Sigmoid colon (tissue), 7 donors: ENCODE measurements around the gene FAM111A. TPM values are rescaled to one million over a fixed set of nuclear protein-coding genes. Genes with fewer than 3 reads are reported as not detected.

ENCODE experiments used
- DNase-seq: peaks from one replicate; pipeline ENCODE4 v3.0.0-alpha.2; 2019
- H3K27ac ChIP-seq, 4 donors: fragments of 200-600 bp; sonication (generic); one replicate each; pipeline ENCODE4 v1.5.1; 2016 to 2019; ENCODE audit warnings: mild to moderate bottlenecking in 1 of 4
- H3K27me3 ChIP-seq, 3 donors: fragments of 200-600 bp; sonication (generic); one replicate each; pipeline ENCODE4 v1.5.1; 2019; ENCODE audit warnings: mild to moderate bottlenecking in 1 of 3
- H3K36me3 ChIP-seq, 4 donors: fragments of 200-600 bp; sonication (generic); one replicate each; pipeline ENCODE4 v1.5.1; 2016 to 2019
- H3K4me1 ChIP-seq, 4 donors: fragments of 200-600 bp; sonication (generic); one replicate each; pipeline ENCODE4 v1.5.1; 2017 to 2019
- H3K4me3 ChIP-seq, 4 donors: fragments of 200-600 bp; sonication (generic); one replicate each; pipeline ENCODE4 v1.5.1; 2017 to 2019; ENCODE audit warnings: mild to moderate bottlenecking in 2 of 4, moderate library complexity in 1 of 4
- H3K9me3 ChIP-seq, 4 donors: fragments of 200-600 bp in 3 of 4; sonication (generic) in 3 of 4; one replicate each; pipeline versions ENCODE4 v1.5.1 to v1.6.1; 2013 to 2019
- EP300 ChIP-seq, 4 donors: sonication (generic); formaldehyde crosslinking; IDR thresholded peaks; one replicate each; pipeline ENCODE4 v1.6.1; 2017; ENCODE audit warnings: antibody characterized with exemption in 4 of 4
- POLR2A ChIP-seq, 2 donors: fragments of 450-650 bp; IDR thresholded peaks; one replicate each; pipeline ENCODE4 v1.6.1; 2016; ENCODE audit warnings: antibody characterized with exemption in 2 of 2, mild to moderate bottlenecking in 2 of 2, moderate library complexity in 2 of 2
- POLR2AphosphoS5 ChIP-seq, 4 donors: sonication (generic); formaldehyde crosslinking; IDR thresholded peaks; one replicate each; pipeline ENCODE4 v1.6.1; 2017; ENCODE audit warnings: antibody characterized with exemption in 4 of 4
- WGBS, 2 donors: extraction: QIAGEN DNeasy Blood & Tissue Kit; methylation state at CpG; one replicate each; pipeline ENCODE4 v1.1.7; 2013; 5-methylcytosine and 5-hydroxymethylcytosine counted together
- intact Hi-C: fragments of 100-400 bp; cut with DNase I; formaldehyde crosslinking; loops from one replicate; pipeline ENCODE4 v1.15.1; 2023
- polyA plus RNA-seq, 3 donors: library from polyadenylated mRNA; stranded (reverse); fragments of 200-250 nt; gene quantifications; one replicate each; pipeline ENCODE4 v1.2.3, GENCODE V29; 2013
- total RNA-seq, 4 donors: library from RNA; depleted of rRNA; stranded (reverse); fragments of >200 nt; gene quantifications; one replicate each; pipeline ENCODE4 v1.1.0, GENCODE V29; 2016
- TF ChIP-seq, protein P1 (sequence below), 4 experiments: fragments of 450-650 bp in 3 of 4; fragments of 200-600 bp in 1 of 4; IDR thresholded peaks; one replicate each; pipeline ENCODE4 v1.5.1; 2016 to 2019; ENCODE audit warnings: antibody characterized with exemption in 4 of 4, mild to moderate bottlenecking in 3 of 4, moderate library complexity in 2 of 4
- donor health status: healthy with polysubstance abuse.
- donor health status: Bipolar disorder and iron deficiency.
- donor health status: healthy.

Gene FAM111A
- total and polyA plus RNA-seq, 7 donors = 6.6 to 33.4 (median 26.0) TPM

DNA sequence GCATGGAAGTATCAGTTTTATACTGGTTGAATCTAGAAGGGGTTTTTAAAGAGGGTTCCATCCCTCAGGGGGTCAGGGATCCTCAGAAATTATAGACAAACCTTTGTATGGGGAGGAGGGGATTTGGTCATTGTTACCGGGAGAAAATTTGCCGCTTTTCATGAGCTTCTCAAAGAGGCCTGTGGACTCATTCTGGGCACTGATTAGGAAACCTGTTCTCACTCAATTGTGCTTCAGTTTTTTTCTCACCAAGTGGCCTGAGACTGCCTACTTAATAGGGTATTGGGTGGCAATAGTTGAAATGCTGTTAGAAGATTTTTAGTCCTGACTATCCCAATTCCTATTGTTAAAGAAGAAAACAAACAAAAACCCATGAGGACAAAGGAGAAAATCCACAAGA, 56.1 kb downstream of the FAM111A start:
- intact Hi-C loops = no loop called here
- H3K9me3 ChIP-seq = no peaks in the 10 kb centered on the region
- H3K4me3 ChIP-seq = no peak overlapping the region
- DNase-seq = no peak
- TF ChIP-seq, protein P1, sequence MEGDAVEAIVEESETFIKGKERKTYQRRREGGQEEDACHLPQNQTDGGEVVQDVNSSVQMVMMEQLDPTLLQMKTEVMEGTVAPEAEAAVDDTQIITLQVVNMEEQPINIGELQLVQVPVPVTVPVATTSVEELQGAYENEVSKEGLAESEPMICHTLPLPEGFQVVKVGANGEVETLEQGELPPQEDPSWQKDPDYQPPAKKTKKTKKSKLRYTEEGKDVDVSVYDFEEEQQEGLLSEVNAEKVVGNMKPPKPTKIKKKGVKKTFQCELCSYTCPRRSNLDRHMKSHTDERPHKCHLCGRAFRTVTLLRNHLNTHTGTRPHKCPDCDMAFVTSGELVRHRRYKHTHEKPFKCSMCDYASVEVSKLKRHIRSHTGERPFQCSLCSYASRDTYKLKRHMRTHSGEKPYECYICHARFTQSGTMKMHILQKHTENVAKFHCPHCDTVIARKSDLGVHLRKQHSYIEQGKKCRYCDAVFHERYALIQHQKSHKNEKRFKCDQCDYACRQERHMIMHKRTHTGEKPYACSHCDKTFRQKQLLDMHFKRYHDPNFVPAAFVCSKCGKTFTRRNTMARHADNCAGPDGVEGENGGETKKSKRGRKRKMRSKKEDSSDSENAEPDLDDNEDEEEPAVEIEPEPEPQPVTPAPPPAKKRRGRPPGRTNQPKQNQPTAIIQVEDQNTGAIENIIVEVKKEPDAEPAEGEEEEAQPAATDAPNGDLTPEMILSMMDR (IDR thresholded peaks at IDR 0.05) = no peak
- TF ChIP-seq POLR2A (IDR thresholded peaks at IDR 0.05) = no peak
- no peak for TF ChIP-seq EP300 (IDR thresholded peaks at IDR 0.05)
- TF ChIP-seq POLR2AphosphoS5 (IDR thresholded peaks at IDR 0.05) = no peak
- H3K27me3 ChIP-seq = no peaks in the 10 kb centered on the region
- peaks cover 0 to 21% (median 0%) of the 10 kb centered on the region in 4 donors for H3K36me3 ChIP-seq
- 93 to 98% methylated on average over 2 of the region's 2 CpGs for WGBS, 2 donors
- H3K4me1 ChIP-seq = peaks cover 0 to 9% (median 4%) of the 10 kb centered on the region in 4 donors
- no peak overlapping the region for H3K27ac ChIP-seq

DNA sequence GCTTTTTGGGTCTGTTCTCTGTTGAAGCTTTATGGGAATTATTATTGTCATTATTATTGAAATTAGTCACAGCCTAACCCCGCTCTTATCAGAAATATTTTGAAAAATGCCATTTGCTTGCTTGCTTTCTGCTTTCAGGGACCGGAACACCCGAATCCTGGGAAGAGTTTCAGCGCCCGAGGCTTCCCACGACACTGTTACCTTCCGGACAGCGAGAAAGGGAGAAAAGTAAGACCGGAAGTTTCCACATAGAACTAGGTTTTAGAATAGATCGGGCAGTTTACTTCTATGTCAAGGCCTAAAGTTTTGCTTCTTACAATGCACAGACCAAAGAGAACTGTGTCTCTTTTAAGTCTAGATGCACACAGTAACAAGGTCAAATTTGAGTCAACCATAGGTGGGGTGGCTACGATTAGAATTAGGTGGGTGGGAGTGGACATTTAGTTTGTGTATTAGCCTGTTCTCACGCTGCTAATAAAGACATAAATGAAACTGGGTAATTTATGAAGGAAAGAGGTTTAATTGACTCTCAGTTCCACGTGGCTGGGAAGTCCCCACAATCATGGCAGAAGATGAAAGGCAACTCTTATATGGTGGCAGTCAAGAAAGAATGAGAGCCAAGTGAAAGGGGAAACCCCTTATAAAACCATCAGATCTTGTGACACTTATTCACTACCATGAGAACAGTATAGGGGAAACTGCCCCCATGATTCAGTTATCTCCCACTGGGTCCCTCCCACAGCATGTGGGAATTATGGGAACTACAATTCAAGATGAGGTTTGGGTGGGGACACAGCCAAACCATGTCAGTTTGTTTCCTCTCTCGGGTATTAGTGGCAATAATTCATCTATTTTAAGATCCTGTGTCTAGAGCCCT, 57.1 kb downstream of the FAM111A start:
- intact Hi-C loops = loop anchor here (10.0 kb wide), 1 partner anchor 85 kb away; no protein-coding TSS in a partner anchor
- TF ChIP-seq, protein P1 (IDR thresholded peaks at IDR 0.05) = no peak
- TF ChIP-seq POLR2A (IDR thresholded peaks at IDR 0.05) = no peak
- no peak for TF ChIP-seq EP300 (IDR thresholded peaks at IDR 0.05)
- no peak for TF ChIP-seq POLR2AphosphoS5 (IDR thresholded peaks at IDR 0.05)
- WGBS, 2 donors = 71 to 75% methylated on average over 14 of the region's 14 CpGs
- H3K9me3 ChIP-seq = no peaks in the 10 kb centered on the region
- H3K4me1 ChIP-seq = peaks cover 0 to 9% (median 4%) of the 10 kb centered on the region in 4 donors
- H3K27me3 ChIP-seq = no peaks in the 10 kb centered on the region
- no peak for DNase-seq
- H3K4me3 ChIP-seq = no peak overlapping the region
- no peak overlapping the region for H3K27ac ChIP-seq
- peaks cover 0 to 24% (median 0%) of the 10 kb centered on the region in 4 donors for H3K36me3 ChIP-seq

DNA sequence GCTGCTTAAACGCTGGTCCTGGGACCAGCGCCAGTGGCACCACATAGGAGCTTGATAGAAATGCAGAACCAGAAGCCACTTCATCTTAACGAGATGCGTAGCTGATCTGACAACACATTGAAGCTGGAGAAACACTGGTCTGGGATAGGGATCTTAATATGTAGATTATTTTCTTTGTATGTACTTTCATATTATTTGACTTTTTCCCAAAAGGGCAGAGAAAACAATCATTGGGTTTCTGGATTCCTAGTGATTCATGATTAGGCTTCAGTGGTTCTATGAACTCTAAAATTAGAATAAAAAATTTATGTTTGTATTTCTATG, 57.7 kb downstream of the FAM111A start:
- Histone ChIP-seq H3K4me3 (no peak overlapping the region), H3K4me1 (peaks cover 0 to 9% (median 4%) of the 10 kb centered on the region in 4 donors), H3K36me3 (peaks cover 0 to 25% (median 0%) of the 10 kb centered on the region in 4 donors), H3K9me3 (no peaks in the 10 kb centered on the region), H3K27ac (no peak overlapping the region), H3K27me3 (no peaks in the 10 kb centered on the region)
- DNase-seq = no peak
- no peak for TF ChIP-seq POLR2A (IDR thresholded peaks at IDR 0.05)
- no peak for TF ChIP-seq EP300 (IDR thresholded peaks at IDR 0.05)
- intact Hi-C loops = loop anchor here (10.0 kb wide), 1 partner anchor 84 kb away; no protein-coding TSS in a partner anchor
- 43 to 73% methylated on average over 4 of the region's 4 CpGs for WGBS, 2 donors

DNA sequence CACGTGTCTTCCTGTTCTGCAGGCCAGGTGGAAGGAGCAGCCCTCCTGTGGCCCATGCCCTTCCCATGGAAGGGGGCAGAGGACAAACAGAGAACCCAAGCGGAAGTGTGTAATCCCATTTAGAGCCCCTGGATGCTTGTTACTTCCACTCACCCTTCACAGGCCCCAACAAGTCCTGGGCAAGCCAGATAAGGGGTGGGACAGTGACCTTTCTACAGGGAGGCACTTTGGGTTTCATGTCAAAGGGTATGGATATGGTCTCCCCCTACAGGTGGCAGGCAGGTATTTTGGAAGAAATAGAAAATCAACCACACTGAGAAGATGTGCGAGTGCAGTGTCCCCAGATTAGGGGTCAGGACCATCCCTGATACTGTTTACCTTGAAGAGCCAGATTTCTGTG, 58.7 kb downstream of the FAM111A start:
- Histone ChIP-seq H3K4me1 (peaks cover 0 to 9% (median 4%) of the 10 kb centered on the region in 4 donors), H3K36me3 (peaks cover 0 to 24% (median 0%) of the 10 kb centered on the region in 4 donors), H3K27ac (no peak overlapping the region), H3K27me3 (no peaks in the 10 kb centered on the region), H3K9me3 (no peaks in the 10 kb centered on the region), H3K4me3 (no peak overlapping the region)
- TF ChIP-seq POLR2AphosphoS5 (IDR thresholded peaks at IDR 0.05) (no peak), EP300 (IDR thresholded peaks at IDR 0.05) (no peak), POLR2A (IDR thresholded peaks at IDR 0.05) (no peak)
- TF ChIP-seq, protein P1 (IDR thresholded peaks at IDR 0.05) = no peak
- DNase-seq = no peak
- WGBS, 2 donors = 51 to 86% methylated on average over 3 of the region's 3 CpGs
- intact Hi-C loops = loop anchor here (10.0 kb wide), 1 partner anchor 83 kb away; no protein-coding TSS in a partner anchor

Other genes with a start within 250 kb of the FAM111A start
- not detected for gene GLYATL1, start 203.4 kb upstream of the FAM111A start, total RNA-seq
- under 1 TPM in 1 of 3 donors, not detected in 2; 0.74 TPM for gene GLYATL1, start 203.4 kb upstream of the FAM111A start, polyA plus RNA-seq
- not detected for gene GLYATL1B, start 56.5 kb upstream of the FAM111A start, total RNA-seq
- not detected for gene GLYATL1B, start 56.5 kb upstream of the FAM111A start, polyA plus RNA-seq
- under 1 TPM in 2 of 4 donors, not detected in 2; 0.27 to 0.36 TPM for gene FAM111B, start 35.6 kb upstream of the FAM111A start, total RNA-seq
- gene FAM111B, start 35.6 kb upstream of the FAM111A start, polyA plus RNA-seq = 1 to 10 TPM; 1.8 to 6.8 (median 2.1) TPM
- gene DTX4, start 29.3 kb downstream of the FAM111A start, total RNA-seq = 1 to 10 TPM; 3.5 to 7.8 (median 4.1) TPM
- 10 to 100 TPM; 21.0 to 29.0 (median 24.7) TPM for gene DTX4, start 29.3 kb downstream of the FAM111A start, polyA plus RNA-seq
- gene MPEG1, start 70.1 kb downstream of the FAM111A start, total RNA-seq = 10 to 100 TPM in 3 of 4 donors, 1 to 10 TPM in 1; 8.0 to 23.5 (median 13.6) TPM
- gene MPEG1, start 70.1 kb downstream of the FAM111A start, polyA plus RNA-seq = 10 to 100 TPM in 2 of 3 donors, 1 to 10 TPM in 1; 9.6 to 63.8 (median 32.4) TPM
- gene OR5AN1, start 216.0 kb downstream of the FAM111A start, total RNA-seq = not detected
- not detected for gene OR5AN1, start 216.0 kb downstream of the FAM111A start, polyA plus RNA-seq